Breast epithelium (tissue), 3 donors: ENCODE data around the gene SLC34A1.

Source experiments
- POLR2A ChIP-seq: fragments of 450-650 bp; IDR thresholded peaks from one replicate; pipeline ENCODE4 v1.6.1; 2016; ENCODE audit warnings: antibody characterized with exemption, mild to moderate bottlenecking, moderate library complexity
- TF ChIP-seq, protein P1 (sequence below), 3 donors: fragments of 450-650 bp; IDR thresholded peaks; one replicate each; pipeline ENCODE4 v1.5.1; 2016 to 2017; ENCODE audit warnings: antibody characterized with exemption in 3 of 3, mild to moderate bottlenecking in 3 of 3, moderate library complexity in 3 of 3

DNA sequence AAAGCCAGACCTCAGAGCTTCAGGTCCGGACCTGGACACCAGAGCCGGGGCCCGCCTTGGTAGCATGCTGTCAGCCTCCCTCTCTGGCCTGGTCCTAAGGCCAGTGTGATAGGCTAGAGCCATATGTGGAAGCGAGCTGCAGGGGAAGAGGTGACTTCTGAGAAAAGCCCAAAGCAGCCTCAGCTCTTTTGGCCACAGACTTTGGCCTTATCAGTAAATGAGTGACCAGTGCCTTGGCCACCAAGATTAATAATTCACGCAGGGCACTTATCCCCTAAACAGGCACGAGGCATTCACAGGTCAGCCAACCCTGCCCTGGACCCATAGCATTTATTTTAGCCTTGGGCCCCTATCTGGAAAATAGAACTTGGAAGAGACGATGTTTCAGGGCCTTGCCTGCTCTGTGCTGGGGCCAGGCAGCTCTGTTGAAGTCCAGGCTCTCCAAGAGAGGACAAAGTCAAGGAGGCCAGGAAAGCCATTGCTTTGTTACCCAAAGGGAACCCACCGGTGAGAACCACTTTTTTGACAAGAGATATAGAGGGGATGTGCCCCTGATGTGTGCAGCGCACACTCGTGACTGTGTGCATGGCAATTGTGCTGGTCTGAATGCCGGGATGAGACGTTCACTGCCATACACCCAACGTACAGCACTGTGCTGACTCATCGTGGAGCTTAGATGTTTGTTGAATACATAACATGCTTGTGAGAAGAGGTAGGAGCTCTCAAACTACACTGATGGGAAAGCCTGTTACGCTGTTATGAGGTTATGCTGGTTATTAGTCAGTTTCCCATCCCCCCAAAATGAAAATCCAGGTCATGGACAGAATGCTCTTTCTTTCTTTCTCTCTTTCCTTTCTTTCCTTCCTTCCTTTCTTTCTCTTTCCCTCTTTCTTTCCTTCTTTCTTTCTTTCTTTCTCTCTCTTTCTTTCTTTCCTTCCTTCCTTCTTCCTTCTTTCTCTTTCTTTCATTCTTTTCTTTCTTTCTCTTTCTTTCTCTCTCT lies 5.0 kb upstream of the SLC34A1 start:
- TF ChIP-seq POLR2A, result no peak
- TF ChIP-seq, protein P1, sequence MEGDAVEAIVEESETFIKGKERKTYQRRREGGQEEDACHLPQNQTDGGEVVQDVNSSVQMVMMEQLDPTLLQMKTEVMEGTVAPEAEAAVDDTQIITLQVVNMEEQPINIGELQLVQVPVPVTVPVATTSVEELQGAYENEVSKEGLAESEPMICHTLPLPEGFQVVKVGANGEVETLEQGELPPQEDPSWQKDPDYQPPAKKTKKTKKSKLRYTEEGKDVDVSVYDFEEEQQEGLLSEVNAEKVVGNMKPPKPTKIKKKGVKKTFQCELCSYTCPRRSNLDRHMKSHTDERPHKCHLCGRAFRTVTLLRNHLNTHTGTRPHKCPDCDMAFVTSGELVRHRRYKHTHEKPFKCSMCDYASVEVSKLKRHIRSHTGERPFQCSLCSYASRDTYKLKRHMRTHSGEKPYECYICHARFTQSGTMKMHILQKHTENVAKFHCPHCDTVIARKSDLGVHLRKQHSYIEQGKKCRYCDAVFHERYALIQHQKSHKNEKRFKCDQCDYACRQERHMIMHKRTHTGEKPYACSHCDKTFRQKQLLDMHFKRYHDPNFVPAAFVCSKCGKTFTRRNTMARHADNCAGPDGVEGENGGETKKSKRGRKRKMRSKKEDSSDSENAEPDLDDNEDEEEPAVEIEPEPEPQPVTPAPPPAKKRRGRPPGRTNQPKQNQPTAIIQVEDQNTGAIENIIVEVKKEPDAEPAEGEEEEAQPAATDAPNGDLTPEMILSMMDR (IDR thresholded peaks at IDR 0.05), result no peak
